ENCODE measurements around the gene ATXN1L. TPM values are rescaled to one million over a fixed set of nuclear protein-coding genes. Genes with fewer than 3 reads are reported as not detected.
"Not testable (repeated sequence)": the region's sequence is repeated elsewhere in the genome, so short reads cannot be mapped to it uniquely, and the experiment has no call there.

ATXN1L gene
- total RNA-seq, 1 donor from 2014 or later, result 25.7 TPM

- intact Hi-C loops (cut with micrococcal nuclease), result loop anchor here (10.0 kb wide), 1 partner anchor 1604 kb away; the partner anchor contains the start of gene AARS1
Observed at GRCh38 chr16:71889147-71889546, 43.4 kb downstream of the ATXN1L start.

GRCh38 chr16:71893888-71894228, 48.1 kb downstream of the ATXN1L start:
- intact Hi-C loops (cut with micrococcal nuclease), result loop anchor here (2.0 to 10.0 kb wide), 2 partner anchors 329 to 771 kb away; no protein-coding TSS in a partner anchor

- intact Hi-C loops (cut with micrococcal nuclease), result loop anchor here (2.0 to 10.0 kb wide), 2 partner anchors 330 to 770 kb away; no protein-coding TSS in a partner anchor
Observed at GRCh38 chr16:71894229-71894920, 48.6 kb downstream of the ATXN1L start.

GRCh38 chr16:71894921-71895678, 49.3 kb downstream of the ATXN1L start, which contains the start of gene IST1:
Gene IST1 (plus strand): TSS chr16:71895531. CDS start chr16:71915641, 20,110 bp downstream.
- intact Hi-C loops (cut with micrococcal nuclease), result loop anchor here (1.0 to 10.0 kb wide), 11 partner anchors 13 to 770 kb away; partner anchors contain the start of genes ATXN1L, DHODH, DHX38 and PHLPP2

- intact Hi-C loops (cut with micrococcal nuclease), result loop anchor here (1.0 to 10.0 kb wide), 11 partner anchors 14 to 769 kb away; partner anchors contain the start of genes ATXN1L, DHODH, DHX38 and PHLPP2
Observed at GRCh38 chr16:71895679-71896365, 50.0 kb downstream of the ATXN1L start.

GRCh38 chr16:71896764-71897368, 51.1 kb downstream of the ATXN1L start:
- intact Hi-C loops (cut with micrococcal nuclease), result loop anchor here (5.0 to 10.0 kb wide), 3 partner anchors 105 to 768 kb away; no protein-coding TSS in a partner anchor

GRCh38 chr16:71899171-71899570, 53.4 kb downstream of the ATXN1L start:
- intact Hi-C loops (cut with micrococcal nuclease), result loop anchor here (5.0 to 10.0 kb wide), 3 partner anchors 107 to 766 kb away; no protein-coding TSS in a partner anchor

- intact Hi-C loops (cut with micrococcal nuclease), result no loop called here
Observed at GRCh38 chr16:71902656-71903365, 57.0 kb downstream of the ATXN1L start.

- intact Hi-C loops (cut with micrococcal nuclease), result no loop called here
Observed at GRCh38 chr16:71903608-71904007, 57.8 kb downstream of the ATXN1L start.

GRCh38 chr16:71904239-71904638, 58.5 kb downstream of the ATXN1L start:
- intact Hi-C loops (cut with micrococcal nuclease), result no loop called here

- intact Hi-C loops (cut with micrococcal nuclease), result not testable (repeated sequence)
Observed at GRCh38 chr16:71905765-71906164, 60.0 kb downstream of the ATXN1L start.

Other genes starting within 250 kb of the ATXN1L start
- not detected in 2 replicates for gene MARVELD3, start 219.8 kb upstream of the ATXN1L start, total RNA-seq
- 8.4 and 8.9 TPM in 2 replicates for gene PHLPP2, start 121.3 kb upstream of the ATXN1L start, total RNA-seq
- gene AP1G1, start 37.1 kb upstream of the ATXN1L start, total RNA-seq, result 101 TPM in 2 replicates
- gene ZNF821, start 38.2 kb downstream of the ATXN1L start, total RNA-seq, result 4.5 and 5.4 TPM in 2 replicates
- gene IST1, start 49.6 kb downstream of the ATXN1L start, total RNA-seq, result 166 and 184 TPM in 2 replicates
- gene PKD1L3, start 154.4 kb downstream of the ATXN1L start, total RNA-seq, result 0.05 TPM in 1 of 2 replicates, not detected in the other
- 11.2 and 11.4 TPM in 2 replicates for gene DHODH, start 162.8 kb downstream of the ATXN1L start, total RNA-seq
- gene HP, start 208.5 kb downstream of the ATXN1L start, total RNA-seq, result not detected in 2 replicates
- not detected in 2 replicates for gene HPR, start 217.2 kb downstream of the ATXN1L start, total RNA-seq
- 14.9 and 17.6 TPM in 2 replicates for gene TXNL4B, start 247.6 kb downstream of the ATXN1L start, total RNA-seq
- 86.9 and 87.4 TPM in 2 replicates for gene DHX38, start 247.9 kb downstream of the ATXN1L start, total RNA-seq

Measured in T-helper 1 cell treated with Interleukin-12 subunit alpha and Interleukin-12 subunit beta and Interleukin-4 antibody, amounts not matched to agents 30 ng/mL and 1 ng/mL, for 36 hours (primary cell).